HFFc6 (cell line): ENCODE data around the gene PPP3R1. TPM values are rescaled to one million over a fixed set of nuclear protein-coding genes. Genes with fewer than 3 reads are reported as not detected.

Experiments used
- DNase-seq: peaks from one replicate; pipeline ENCODE4 v3.0.0-alpha.2; 2018
- H3K27ac Mint-ChIP-seq: 2 replicates; pipeline ENCODE4 v1.8.0; 2020; ENCODE audit warnings: mild to moderate bottlenecking, mixed read lengths
- H3K27me3 Mint-ChIP-seq: 2 replicates; pipeline ENCODE4 v1.8.0; 2021; ENCODE audit warnings: mild to moderate bottlenecking, moderate library complexity, mixed read lengths; ENCODE audit not compliant: insufficient read depth
- H3K36me3 Mint-ChIP-seq: 2 replicates; pipeline ENCODE4 v1.8.0; 2021; ENCODE audit warnings: low read depth, mixed read lengths
- H3K4me1 Mint-ChIP-seq: 2 replicates; pipeline ENCODE4 v1.8.0; 2020; ENCODE audit warnings: low read depth, mixed read lengths
- H3K4me3 Mint-ChIP-seq: 2 replicates; pipeline ENCODE4 v1.8.0; 2020; ENCODE audit warnings: mild to moderate bottlenecking, moderate library complexity, mixed read lengths
- H3K9me3 Mint-ChIP-seq: 2 replicates; pipeline ENCODE4 v1.8.0; 2020; ENCODE audit warnings: mild to moderate bottlenecking, mixed read lengths
- total RNA-seq, 6 experiments: library from RNA; stranded (reverse); fragmentation: NEBNext Ultra II Directional; extraction: Animal tissue kit (Norgen Biotek cat#: 25700); gene quantifications; 2 replicates in 1 of 6; 3 replicates in 5 of 6; pipeline ENCODE4 v1.2.3, GENCODE V29; 2021
- TF ChIP-seq, protein P1 (sequence below): fragments of 200-600 bp; sonication (generic); IDR thresholded peaks from 2 replicates; pipeline ENCODE4 v1.5.0; 2021; ENCODE audit warnings: antibody characterized with exemption, mild to moderate bottlenecking

Gene PPP3R1
- total RNA-seq, 6 experiments from 2014 or later, result 60.0 to 67.0 (median 63.0) TPM

DNA sequence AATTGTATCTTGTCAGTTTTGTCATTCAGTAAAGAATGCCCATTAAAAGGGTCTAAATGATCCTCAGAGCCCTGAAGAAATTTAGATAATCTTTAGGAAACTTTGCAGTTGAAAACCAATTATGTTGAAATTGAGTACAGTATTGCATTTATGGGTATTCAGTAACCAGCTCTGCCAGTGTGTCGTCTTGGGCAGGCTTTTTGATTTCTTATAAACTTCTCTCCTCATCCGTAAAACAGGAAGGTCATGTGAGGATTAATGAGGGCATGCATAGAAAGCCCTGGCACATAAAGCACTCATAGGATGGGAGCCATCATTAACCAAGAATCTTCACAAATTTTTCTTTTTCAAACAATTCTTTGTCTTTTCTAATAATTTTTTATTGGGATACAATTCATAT is 79.8 kb downstream of the PPP3R1 start:
- Mint-ChIP-seq H3K36me3 (peaks cover 14% of the 10 kb centered on the region; the same call in 1 of the 2 replicates), H3K9me3 (no peaks in the 10 kb centered on the region), H3K4me3 (no peak overlapping the region), H3K27me3 (peaks cover 2% of the 10 kb centered on the region), H3K27ac (no peak overlapping the region), H3K4me1 (no peaks in the 10 kb centered on the region)
- DNase-seq, result no peak
- TF ChIP-seq, protein P1, sequence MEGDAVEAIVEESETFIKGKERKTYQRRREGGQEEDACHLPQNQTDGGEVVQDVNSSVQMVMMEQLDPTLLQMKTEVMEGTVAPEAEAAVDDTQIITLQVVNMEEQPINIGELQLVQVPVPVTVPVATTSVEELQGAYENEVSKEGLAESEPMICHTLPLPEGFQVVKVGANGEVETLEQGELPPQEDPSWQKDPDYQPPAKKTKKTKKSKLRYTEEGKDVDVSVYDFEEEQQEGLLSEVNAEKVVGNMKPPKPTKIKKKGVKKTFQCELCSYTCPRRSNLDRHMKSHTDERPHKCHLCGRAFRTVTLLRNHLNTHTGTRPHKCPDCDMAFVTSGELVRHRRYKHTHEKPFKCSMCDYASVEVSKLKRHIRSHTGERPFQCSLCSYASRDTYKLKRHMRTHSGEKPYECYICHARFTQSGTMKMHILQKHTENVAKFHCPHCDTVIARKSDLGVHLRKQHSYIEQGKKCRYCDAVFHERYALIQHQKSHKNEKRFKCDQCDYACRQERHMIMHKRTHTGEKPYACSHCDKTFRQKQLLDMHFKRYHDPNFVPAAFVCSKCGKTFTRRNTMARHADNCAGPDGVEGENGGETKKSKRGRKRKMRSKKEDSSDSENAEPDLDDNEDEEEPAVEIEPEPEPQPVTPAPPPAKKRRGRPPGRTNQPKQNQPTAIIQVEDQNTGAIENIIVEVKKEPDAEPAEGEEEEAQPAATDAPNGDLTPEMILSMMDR, result no peak

DNA sequence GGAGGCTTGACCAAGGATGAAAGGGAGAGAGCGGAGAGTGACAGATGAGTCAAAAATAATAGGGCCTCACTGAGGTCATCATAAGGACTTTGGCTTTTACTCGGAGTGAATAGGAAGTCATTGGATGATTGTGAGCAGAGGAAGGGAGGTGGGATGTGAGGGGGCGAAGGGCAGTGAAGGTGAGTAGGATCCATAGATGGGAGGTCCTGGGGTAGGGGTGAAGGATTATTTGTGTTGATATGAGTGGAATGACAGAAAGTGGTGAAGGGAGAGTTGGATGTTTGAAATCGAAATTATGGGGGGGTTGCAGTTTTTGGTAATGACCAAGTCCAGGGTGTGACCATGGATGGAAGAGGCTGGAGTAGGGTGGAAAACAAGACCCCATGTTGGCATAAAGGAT is 80.6 kb downstream of the PPP3R1 start:
- no peaks in the 10 kb centered on the region for H3K4me1 Mint-ChIP-seq
- no peak overlapping the region for H3K4me3 Mint-ChIP-seq
- H3K27ac Mint-ChIP-seq, result no peak overlapping the region
- H3K27me3 Mint-ChIP-seq, result peaks cover 2% of the 10 kb centered on the region
- H3K36me3 Mint-ChIP-seq, result peaks cover 10% of the 10 kb centered on the region; the same call in 1 of the 2 replicates
- TF ChIP-seq, protein P1, result no peak
- no peak for DNase-seq
- no peaks in the 10 kb centered on the region for H3K9me3 Mint-ChIP-seq

GRCh38 chr2:68171146-68171545 is 81.2 kb downstream of the PPP3R1 start:
- Mint-ChIP-seq H3K27me3 (peaks cover 2% of the 10 kb centered on the region), H3K9me3 (no peaks in the 10 kb centered on the region), H3K36me3 (peaks cover 10% of the 10 kb centered on the region; the same call in 1 of the 2 replicates), H3K4me3 (no peak overlapping the region), H3K4me1 (no peaks in the 10 kb centered on the region), H3K27ac (no peak overlapping the region)
- DNase-seq, result no peak
- TF ChIP-seq, protein P1, result no peak

DNA sequence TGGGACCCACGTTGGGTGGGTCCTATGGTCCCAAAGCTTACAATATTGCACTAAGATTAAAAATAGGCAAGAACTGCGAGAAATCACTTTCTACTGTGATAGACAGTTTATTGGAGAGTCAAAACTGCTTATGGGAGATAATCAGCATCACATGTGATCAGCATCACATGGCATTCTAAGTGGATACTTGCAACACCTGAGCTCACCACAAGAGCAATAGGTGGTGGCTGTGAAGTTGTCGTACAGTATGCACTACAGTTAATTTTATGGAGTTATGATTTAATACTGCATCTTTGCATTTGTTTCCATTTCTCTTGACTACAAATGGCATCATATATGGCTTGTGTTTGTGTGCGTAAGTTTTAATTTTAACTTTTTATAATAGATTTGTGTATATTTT is 83.0 kb downstream of the PPP3R1 start:
- H3K4me1 Mint-ChIP-seq, result no peaks in the 10 kb centered on the region
- H3K4me3 Mint-ChIP-seq, result no peak overlapping the region
- H3K9me3 Mint-ChIP-seq, result no peaks in the 10 kb centered on the region
- TF ChIP-seq, protein P1, result peak; percentile 16; the same call in 1 of the 2 replicates
- H3K27ac Mint-ChIP-seq, result no peak overlapping the region
- H3K36me3 Mint-ChIP-seq, result peaks cover 9% of the 10 kb centered on the region; the same call in 1 of the 2 replicates
- peaks cover 2% of the 10 kb centered on the region for H3K27me3 Mint-ChIP-seq
- DNase-seq, result no peak

- Mint-ChIP-seq H3K27me3 (peaks cover 2% of the 10 kb centered on the region), H3K4me3 (no peak overlapping the region), H3K9me3 (no peaks in the 10 kb centered on the region), H3K27ac (no peak overlapping the region), H3K36me3 (peaks cover 8% of the 10 kb centered on the region; the same call in 1 of the 2 replicates), H3K4me1 (no peaks in the 10 kb centered on the region)
- no peak for DNase-seq
- TF ChIP-seq, protein P1, result no peak
Observed at GRCh38 chr2:68167186-68167585, 85.1 kb downstream of the PPP3R1 start.

GRCh38 chr2:68163641-68164040 is 88.7 kb downstream of the PPP3R1 start:
- Mint-ChIP-seq H3K36me3 (peaks cover 27% of the 10 kb centered on the region), H3K4me1 (peaks cover 14% of the 10 kb centered on the region), H3K4me3 (no peak overlapping the region), H3K27me3 (peaks cover 1% of the 10 kb centered on the region), H3K27ac (no peak overlapping the region), H3K9me3 (no peaks in the 10 kb centered on the region)
- TF ChIP-seq, protein P1, result no peak
- no peak for DNase-seq
